Testis (tissue), 3 donors: ENCODE data around the gene HIP1. TPM values are rescaled to one million over a fixed set of nuclear protein-coding genes. Genes with fewer than 3 reads are reported as not detected.
"Not testable (repeated sequence)": the region's sequence is repeated elsewhere in the genome, so short reads cannot be mapped to it uniquely, and the experiment has no call there.

Experiments
- DNase-seq: peaks from one replicate; pipeline ENCODE4 v3.0.0-alpha.2; 2019
- H3K27ac ChIP-seq, 2 donors: fragments of 200-600 bp; sonication (generic); one replicate each; pipeline ENCODE4 v1.5.1; 2019
- H3K27me3 ChIP-seq: fragments of 200-600 bp; sonication (generic); one replicate; pipeline ENCODE4 v1.5.1; 2019
- H3K36me3 ChIP-seq: fragments of 200-600 bp; sonication (generic); one replicate; pipeline ENCODE4 v1.5.1; 2017; ENCODE audit warnings: low read depth; ENCODE audit errors: missing control alignments
- H3K4me1 ChIP-seq: fragments of 200-600 bp; sonication (generic); one replicate; pipeline ENCODE4 v1.5.1; 2019
- H3K4me3 ChIP-seq, 2 donors: fragments of 200-600 bp; sonication (generic); one replicate each; pipeline ENCODE4 v1.5.1; 2017 to 2019
- H3K9me3 ChIP-seq: fragments of 200-600 bp; sonication (generic); one replicate; pipeline ENCODE4 v1.5.1; 2017
- POLR2A ChIP-seq: fragments of 450-650 bp; IDR thresholded peaks from one replicate; pipeline ENCODE4 v1.6.1; 2017; ENCODE audit warnings: antibody characterized with exemption, mild to moderate bottlenecking, moderate library complexity
- WGBS, 2 donors: methylation state at CpG; one replicate each; pipeline ENCODE4 v1.1.5; 2018; 5-methylcytosine and 5-hydroxymethylcytosine counted together
- intact Hi-C: fragments of 100-400 bp; cut with DNase I; formaldehyde crosslinking; loops from one replicate; pipeline ENCODE4 v1.15.1; 2023; ENCODE audit warnings: low total_unique reads
- polyA plus RNA-seq: library from polyadenylated mRNA; stranded (reverse); fragments of 350-450 nt; fragmentation: Illumina TruSeq; extraction: RNeasy Lipid Tissue Mini Kit (QIAGEN cat#74804); gene quantifications from one replicate; pipeline ENCODE4 v1.2.3, GENCODE V29; 2014; ENCODE audit warnings: low read depth, low replicate concordance; ENCODE audit not compliant: insufficient read depth
- total RNA-seq, 2 donors: library from RNA; depleted of rRNA; stranded (reverse); fragments of >200 nt; gene quantifications; one replicate each; pipeline ENCODE4 v1.2.3, GENCODE V29; 2016
- TF ChIP-seq, protein P1 (sequence below), 3 experiments: fragments of 450-650 bp in 2 of 3; fragments of 200-600 bp in 1 of 3; sonication (generic) in 1 of 3; IDR thresholded peaks; one replicate each; pipeline ENCODE4 v1.5.1; 2016 to 2019; ENCODE audit warnings: antibody characterized with exemption in 3 of 3, mild to moderate bottlenecking in 2 of 3, moderate library complexity in 1 of 3

The HIP1 gene
- total and polyA plus RNA-seq, 3 donors from 2014 or later, result 43.5 to 85.4 (median 68.0) TPM

DNA sequence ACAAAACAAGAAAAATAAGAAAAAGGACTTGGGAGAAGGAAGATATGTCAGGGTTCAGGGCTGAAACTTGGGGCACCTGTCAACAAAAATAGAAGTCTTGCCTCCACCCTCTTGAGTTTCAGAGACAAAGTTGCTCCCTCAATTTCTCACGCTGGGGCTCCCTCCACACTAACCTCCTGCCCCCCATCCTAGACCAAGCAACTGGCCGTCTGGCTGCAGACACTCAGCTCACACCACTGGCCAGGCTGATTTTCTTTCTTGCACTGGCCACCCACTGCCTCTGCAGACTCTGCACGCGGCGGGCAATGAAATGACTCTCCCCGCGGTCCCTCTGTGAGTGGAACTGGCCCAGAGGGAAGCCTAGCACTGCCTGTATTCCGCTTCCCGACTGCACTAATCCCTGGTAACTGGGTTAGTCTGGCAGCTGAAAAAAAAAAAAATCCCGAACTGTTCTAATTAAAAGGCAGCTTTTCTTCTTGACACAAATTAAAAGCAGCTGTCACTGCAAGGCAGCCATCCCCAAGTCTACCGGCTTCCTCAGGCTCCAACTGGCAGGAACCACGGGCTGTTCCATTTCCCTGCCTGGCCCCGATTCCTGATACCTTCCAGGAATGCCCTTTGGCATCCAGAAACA lies 163.1 kb downstream of the HIP1 start:
- Histone ChIP-seq H3K4me1 (no peaks in the 10 kb centered on the region), H3K9me3 (no peaks in the 10 kb centered on the region), H3K4me3 (no peak overlapping the region), H3K36me3 (no peaks in the 10 kb centered on the region), H3K27me3 (no peaks in the 10 kb centered on the region), H3K27ac (no peak overlapping the region)
- DNase-seq, result no peak
- intact Hi-C loops, result no loop called here
- WGBS, 2 donors, result 90 to 91% methylated on average over 13 of the region's 13 CpGs
- no peak for TF ChIP-seq POLR2A
- TF ChIP-seq, protein P1, sequence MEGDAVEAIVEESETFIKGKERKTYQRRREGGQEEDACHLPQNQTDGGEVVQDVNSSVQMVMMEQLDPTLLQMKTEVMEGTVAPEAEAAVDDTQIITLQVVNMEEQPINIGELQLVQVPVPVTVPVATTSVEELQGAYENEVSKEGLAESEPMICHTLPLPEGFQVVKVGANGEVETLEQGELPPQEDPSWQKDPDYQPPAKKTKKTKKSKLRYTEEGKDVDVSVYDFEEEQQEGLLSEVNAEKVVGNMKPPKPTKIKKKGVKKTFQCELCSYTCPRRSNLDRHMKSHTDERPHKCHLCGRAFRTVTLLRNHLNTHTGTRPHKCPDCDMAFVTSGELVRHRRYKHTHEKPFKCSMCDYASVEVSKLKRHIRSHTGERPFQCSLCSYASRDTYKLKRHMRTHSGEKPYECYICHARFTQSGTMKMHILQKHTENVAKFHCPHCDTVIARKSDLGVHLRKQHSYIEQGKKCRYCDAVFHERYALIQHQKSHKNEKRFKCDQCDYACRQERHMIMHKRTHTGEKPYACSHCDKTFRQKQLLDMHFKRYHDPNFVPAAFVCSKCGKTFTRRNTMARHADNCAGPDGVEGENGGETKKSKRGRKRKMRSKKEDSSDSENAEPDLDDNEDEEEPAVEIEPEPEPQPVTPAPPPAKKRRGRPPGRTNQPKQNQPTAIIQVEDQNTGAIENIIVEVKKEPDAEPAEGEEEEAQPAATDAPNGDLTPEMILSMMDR (IDR thresholded peaks at IDR 0.05), result no peak

DNA sequence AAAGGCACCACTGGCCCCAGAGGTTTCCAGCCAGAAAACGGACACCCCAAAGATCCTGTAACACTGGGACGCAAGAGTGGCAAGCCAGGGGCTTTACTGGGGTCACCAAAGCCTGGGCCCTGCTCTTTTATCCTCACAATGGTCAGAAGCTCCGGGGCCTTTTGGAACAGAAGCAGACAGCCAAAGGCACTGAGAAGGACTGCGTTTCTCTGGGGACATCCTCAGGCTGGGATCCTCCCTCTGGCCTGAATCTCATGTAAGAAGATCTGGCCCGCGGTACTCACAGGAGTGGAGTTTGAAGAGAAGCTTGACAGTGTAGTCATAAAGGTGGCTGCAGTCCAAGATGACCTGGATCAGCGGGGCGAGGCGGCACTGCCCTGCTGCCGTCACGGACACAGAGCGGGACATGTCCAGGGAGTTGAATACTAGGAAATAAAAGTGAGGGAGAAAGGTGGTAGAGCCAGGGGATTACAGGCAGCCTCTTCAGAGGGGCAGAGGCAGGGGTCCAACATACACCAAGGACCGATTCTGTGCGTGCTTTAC lies 165.2 kb downstream of the HIP1 start:
- 98 to 100% methylated on average over 14 of the region's 14 CpGs for WGBS, 2 donors
- intact Hi-C loops, result no loop called here

DNA sequence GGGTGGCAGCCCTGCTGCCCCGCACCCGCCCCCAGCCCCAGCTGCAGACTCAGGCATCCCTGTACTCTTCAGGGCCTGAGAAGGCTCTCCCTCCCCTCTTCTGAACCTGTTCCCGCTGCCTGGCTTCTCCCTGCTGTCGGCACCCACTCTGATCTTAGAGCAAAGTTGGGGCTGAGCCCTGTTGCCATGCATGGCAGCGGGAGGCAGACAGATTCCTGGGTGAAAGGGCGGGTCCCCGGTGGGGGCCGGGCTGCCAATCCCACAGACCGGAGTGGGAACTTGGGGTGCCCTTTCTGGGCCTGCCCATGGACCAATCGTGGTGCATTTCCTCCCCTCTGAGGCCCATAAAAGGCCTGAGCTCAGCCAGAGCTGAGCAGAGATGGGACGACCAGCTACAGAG lies 165.9 kb downstream of the HIP1 start:
- H3K27me3 ChIP-seq, result no peaks in the 10 kb centered on the region
- no peak overlapping the region for H3K4me3 ChIP-seq
- intact Hi-C loops, result no loop called here
- H3K27ac ChIP-seq, result no peak overlapping the region
- H3K9me3 ChIP-seq, result no peaks in the 10 kb centered on the region
- TF ChIP-seq, protein P1 (IDR thresholded peaks at IDR 0.05), result no peak
- TF ChIP-seq POLR2A, result no peak
- H3K4me1 ChIP-seq, result no peaks in the 10 kb centered on the region
- no peaks in the 10 kb centered on the region for H3K36me3 ChIP-seq
- 88 to 93% methylated on average over 8 to 9 of the region's 11 CpGs for WGBS, 2 donors
- no peak for DNase-seq

More for the DNA sequence above, 165.2 kb downstream of the HIP1 start:
- Histone ChIP-seq H3K4me1 (no peaks in the 10 kb centered on the region), H3K27me3 (no peaks in the 10 kb centered on the region), H3K9me3 (no peaks in the 10 kb centered on the region), H3K4me3 (no peak overlapping the region), H3K27ac (no peak overlapping the region), H3K36me3 (no peaks in the 10 kb centered on the region)
- TF ChIP-seq, protein P1 (IDR thresholded peaks at IDR 0.05), result no peak
- TF ChIP-seq POLR2A, result no peak
- no peak for DNase-seq

DNA sequence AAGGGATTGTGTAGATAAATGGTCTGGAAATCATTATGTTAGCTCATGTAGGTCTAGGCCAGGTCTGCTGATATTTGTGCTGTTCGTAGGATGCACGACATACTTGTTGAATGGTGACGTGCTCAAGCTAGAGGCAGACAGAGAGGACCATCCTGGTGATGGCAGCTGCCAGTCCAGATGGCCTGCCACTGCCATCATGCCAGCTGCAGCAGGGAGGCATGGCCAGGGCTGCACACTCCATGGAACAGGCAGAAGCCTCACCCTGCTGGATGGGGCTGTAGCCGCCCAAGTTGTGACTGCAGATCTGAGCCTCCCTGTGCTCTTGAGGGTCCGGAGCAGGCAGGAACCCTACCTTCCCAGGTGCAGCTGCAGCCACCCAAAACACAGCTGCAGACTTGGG lies 166.3 kb downstream of the HIP1 start:
- H3K27me3 ChIP-seq, result no peaks in the 10 kb centered on the region
- no peak overlapping the region for H3K27ac ChIP-seq
- H3K9me3 ChIP-seq, result no peaks in the 10 kb centered on the region
- no peak for DNase-seq
- H3K4me3 ChIP-seq, result no peak overlapping the region
- no peaks in the 10 kb centered on the region for H3K4me1 ChIP-seq
- TF ChIP-seq, protein P1 (IDR thresholded peaks at IDR 0.05), result no peak
- TF ChIP-seq POLR2A, result no peak
- no peaks in the 10 kb centered on the region for H3K36me3 ChIP-seq
- WGBS, 2 donors, result 96 to 97% methylated on average over 4 to 5 of the region's 5 CpGs
- intact Hi-C loops, result no loop called here

DNA sequence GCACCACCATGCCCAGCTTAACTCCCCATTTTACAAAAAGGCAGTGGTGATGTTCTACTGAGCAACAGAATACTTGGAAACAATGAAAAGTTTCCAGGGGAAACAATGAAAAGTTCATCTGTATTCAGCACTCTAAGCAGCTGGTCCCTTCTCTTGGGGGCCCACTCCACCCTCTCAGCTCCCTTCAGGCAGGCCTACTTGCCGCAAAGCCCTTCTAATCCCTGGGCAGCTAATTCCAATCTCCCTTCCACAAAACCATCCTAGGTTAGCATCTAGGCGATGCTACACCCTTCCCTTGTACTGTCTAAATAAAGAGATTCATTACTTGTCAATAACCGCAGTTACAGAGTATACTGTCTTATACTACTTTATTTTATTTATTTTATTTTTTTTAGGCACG lies 167.5 kb downstream of the HIP1 start:
- Histone ChIP-seq H3K4me1 (no peaks in the 10 kb centered on the region), H3K27ac (no peak overlapping the region), H3K4me3 (no peak overlapping the region), H3K9me3 (no peaks in the 10 kb centered on the region), H3K36me3 (no peaks in the 10 kb centered on the region), H3K27me3 (no peaks in the 10 kb centered on the region)
- no peak for TF ChIP-seq POLR2A
- no peak for DNase-seq
- 93 to 96% methylated on average over 4 of the region's 4 CpGs for WGBS, 2 donors
- intact Hi-C loops, result no loop called here

DNA sequence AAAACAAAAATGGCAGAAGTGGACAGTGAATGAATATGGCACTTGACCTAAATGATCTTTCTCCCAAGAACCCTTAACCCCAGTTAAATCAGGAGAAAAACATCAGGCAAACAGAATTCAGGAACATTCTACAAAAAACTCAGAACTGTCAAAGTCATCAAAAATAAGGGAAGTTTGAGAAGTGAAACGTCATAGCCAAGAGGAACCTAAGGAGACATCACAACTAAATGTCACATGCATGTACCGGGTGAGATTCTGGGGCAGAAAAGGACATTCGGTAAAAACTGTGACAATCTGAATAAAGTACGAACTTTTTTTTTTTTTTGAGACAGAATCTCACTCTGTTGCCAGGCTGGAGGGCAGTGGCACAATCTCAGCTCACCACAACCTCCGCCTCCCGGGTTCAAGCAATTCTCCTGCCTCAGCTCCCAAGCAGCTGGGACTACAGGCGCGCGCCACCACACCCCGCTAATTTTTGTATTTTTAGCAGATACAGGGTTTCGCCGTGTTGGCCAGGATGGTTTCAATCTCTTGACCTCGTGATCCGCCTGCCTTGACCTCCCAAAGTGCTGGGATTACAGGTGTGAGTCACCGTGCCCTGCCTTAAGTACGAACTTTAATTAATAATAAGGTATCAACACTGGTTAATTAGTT lies 169.0 kb downstream of the HIP1 start:
- WGBS, 2 donors, result 91 to 94% methylated on average over 16 of the region's 16 CpGs
- H3K4me3 ChIP-seq, H3K27ac ChIP-seq, DNase-seq, H3K4me1 ChIP-seq, H3K27me3 ChIP-seq, intact Hi-C loops, H3K9me3 ChIP-seq, H3K36me3 ChIP-seq: not testable (repeated sequence)
